ENCODE measurements around the gene RPS6KA5. TPM values are rescaled to one million over a fixed set of nuclear protein-coding genes. Genes with fewer than 3 reads are reported as not detected.
"Not testable (repeated sequence)": the region's sequence is repeated elsewhere in the genome, so short reads cannot be mapped to it uniquely, and the experiment has no call there.

Gene RPS6KA5
- total RNA-seq, 1 experiment from 2014 or later, result 8.6 TPM

DNA sequence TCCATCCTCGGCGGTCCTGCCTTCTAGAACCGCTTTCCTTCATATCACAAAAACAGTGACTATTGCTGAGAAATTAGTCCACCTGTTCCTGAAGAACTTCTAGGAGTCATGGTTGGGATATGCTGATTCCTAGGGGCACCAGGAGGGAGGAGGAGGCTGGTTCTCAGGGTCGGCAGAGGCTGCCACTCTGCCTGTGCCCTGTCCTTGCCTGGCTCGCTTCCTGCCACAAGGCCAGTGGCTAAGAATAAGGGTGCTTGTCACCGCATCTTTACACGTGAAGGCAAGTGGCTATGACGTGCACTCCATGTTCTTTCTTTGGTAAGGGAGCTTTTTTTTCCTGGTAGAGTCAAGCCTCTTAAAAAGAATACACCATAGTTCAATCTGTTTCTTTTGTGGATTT is 34.7 kb upstream of the RPS6KA5 start:
- POLR2A ChIA-PET (ENCODE audit: unreplicated experiment), result no interaction called here
- no peak for TF ChIP-seq EZH2phosphoT487 (IDR thresholded peaks at IDR 0.05; ENCODE audit: borderline replicate concordance, low read length)
- intact Hi-C loops (cut with micrococcal nuclease), result no loop called here
- Histone ChIP-seq H4K20me1 (ENCODE audit: low read length) (no peaks in the 10 kb centered on the region), H3K36me3 (ENCODE audit: low read depth, low read length) (no peaks in the 10 kb centered on the region), H3K27me3 (ENCODE audit: low read length) (peaks cover 3% of the 10 kb centered on the region; the same call in 1 of the 2 replicates), H3K79me2 (ENCODE audit: low read length) (no peaks in the 10 kb centered on the region), H3K9ac (ENCODE audit: low read length) (no peak overlapping the region), H3F3A (ENCODE audit: low read length, unreplicated experiment) (no peaks in the 10 kb centered on the region), H3K27ac (ENCODE audit: low read length) (no peak overlapping the region), H3K4me1 (ENCODE audit: insufficient read depth, low read length) (no peaks in the 10 kb centered on the region), H2AFZ (ENCODE audit: low read length) (no peak overlapping the region), H3K4me2 (ENCODE audit: low read length) (no peak overlapping the region), H3K4me3 (ENCODE audit: low read length) (no peak overlapping the region), H3K9me2 (replicated peaks; ENCODE audit: low read length) (no peaks in the 10 kb centered on the region), H3K9me3 (ENCODE audit: low read length) (no peaks in the 10 kb centered on the region)
- ATAC-seq (no peak), DNase-seq (no peak)
- BruUV-seq (replicated peaks), result no TSS peak
- CTCF ChIA-PET, result no interaction called here

DNA sequence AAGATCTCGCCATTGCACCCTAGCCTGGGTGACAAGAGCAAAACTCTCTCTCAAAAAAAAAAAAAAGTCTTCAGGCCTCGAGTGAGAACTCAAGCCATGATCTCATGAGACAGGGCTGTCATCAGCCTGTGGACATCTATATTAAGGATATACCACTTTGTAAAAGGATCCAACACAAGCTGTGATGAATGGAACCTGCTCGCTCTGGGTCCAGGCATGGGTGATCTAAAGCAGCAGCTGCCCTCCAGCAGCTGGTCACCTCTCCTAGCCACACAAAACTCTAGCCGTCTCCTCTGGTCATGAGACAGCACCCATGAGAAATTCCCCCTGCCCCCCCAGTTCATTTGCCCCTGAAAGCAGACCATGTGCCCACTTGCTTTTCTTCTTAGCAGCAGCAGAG is 34.3 kb upstream of the RPS6KA5 start:
- Histone ChIP-seq H3K36me3 (ENCODE audit: low read depth, low read length) (no peaks in the 10 kb centered on the region), H2AFZ (ENCODE audit: low read length) (no peak overlapping the region), H4K20me1 (ENCODE audit: low read length) (no peaks in the 10 kb centered on the region), H3K9me2 (replicated peaks; ENCODE audit: low read length) (no peaks in the 10 kb centered on the region), H3K4me3 (ENCODE audit: low read length) (no peak overlapping the region), H3K4me1 (ENCODE audit: insufficient read depth, low read length) (no peaks in the 10 kb centered on the region), H3K27ac (ENCODE audit: low read length) (no peak overlapping the region), H3K9ac (ENCODE audit: low read length) (no peak overlapping the region), H3K79me2 (ENCODE audit: low read length) (no peaks in the 10 kb centered on the region), H3K4me2 (ENCODE audit: low read length) (no peak overlapping the region), H3K27me3 (ENCODE audit: low read length) (peaks cover 3% of the 10 kb centered on the region; the same call in 1 of the 2 replicates), H3F3A (ENCODE audit: low read length, unreplicated experiment) (no peaks in the 10 kb centered on the region), H3K9me3 (ENCODE audit: low read length) (no peaks in the 10 kb centered on the region)
- TF ChIP-seq, protein P1, sequence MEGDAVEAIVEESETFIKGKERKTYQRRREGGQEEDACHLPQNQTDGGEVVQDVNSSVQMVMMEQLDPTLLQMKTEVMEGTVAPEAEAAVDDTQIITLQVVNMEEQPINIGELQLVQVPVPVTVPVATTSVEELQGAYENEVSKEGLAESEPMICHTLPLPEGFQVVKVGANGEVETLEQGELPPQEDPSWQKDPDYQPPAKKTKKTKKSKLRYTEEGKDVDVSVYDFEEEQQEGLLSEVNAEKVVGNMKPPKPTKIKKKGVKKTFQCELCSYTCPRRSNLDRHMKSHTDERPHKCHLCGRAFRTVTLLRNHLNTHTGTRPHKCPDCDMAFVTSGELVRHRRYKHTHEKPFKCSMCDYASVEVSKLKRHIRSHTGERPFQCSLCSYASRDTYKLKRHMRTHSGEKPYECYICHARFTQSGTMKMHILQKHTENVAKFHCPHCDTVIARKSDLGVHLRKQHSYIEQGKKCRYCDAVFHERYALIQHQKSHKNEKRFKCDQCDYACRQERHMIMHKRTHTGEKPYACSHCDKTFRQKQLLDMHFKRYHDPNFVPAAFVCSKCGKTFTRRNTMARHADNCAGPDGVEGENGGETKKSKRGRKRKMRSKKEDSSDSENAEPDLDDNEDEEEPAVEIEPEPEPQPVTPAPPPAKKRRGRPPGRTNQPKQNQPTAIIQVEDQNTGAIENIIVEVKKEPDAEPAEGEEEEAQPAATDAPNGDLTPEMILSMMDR (conservative IDR thresholded peaks at IDR 0.05; ENCODE audit: low read depth, low read length), result no peak
- intact Hi-C loops (cut with micrococcal nuclease), result no loop called here
- DNase-seq (no peak), ATAC-seq (no peak)
- ChIA-PET CTCF (no interaction called here), POLR2A (ENCODE audit: unreplicated experiment) (no interaction called here)
- BruUV-seq (replicated peaks), result no TSS peak

DNA sequence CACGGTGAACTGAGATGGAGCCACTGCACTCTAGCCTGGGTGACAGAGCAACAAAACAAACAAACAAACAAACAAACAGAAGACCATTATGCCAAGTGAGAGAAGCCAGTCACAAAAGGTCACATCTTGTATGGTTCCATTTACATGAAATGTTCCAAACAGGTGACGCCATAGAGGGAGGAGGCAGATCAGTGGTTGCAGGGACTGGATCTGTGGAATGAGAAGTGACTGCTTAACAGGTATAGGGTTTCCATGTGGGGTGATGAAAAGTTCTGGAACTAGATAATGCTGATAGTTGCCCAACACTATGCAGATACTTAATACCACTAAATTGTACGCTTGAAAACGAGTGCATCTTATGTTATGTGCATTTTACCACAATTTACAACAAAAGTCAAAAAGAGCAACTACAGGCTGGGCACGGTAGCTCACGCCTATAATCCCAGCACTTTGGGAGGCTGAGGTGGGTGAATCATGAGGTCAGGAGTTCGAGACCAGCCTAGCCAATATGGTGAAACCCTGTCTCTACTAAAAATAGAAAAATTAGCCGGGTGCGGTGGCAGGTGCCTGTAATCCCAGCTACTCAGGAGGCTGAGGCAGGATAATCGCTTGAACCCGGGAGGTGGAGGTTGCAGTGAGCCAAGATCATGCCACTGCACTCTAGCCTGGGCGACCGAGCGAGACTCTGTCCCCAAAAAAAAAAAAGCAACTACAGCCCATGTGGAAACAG is 33.5 kb upstream of the RPS6KA5 start:
- H3K9me2 ChIP-seq (replicated peaks; ENCODE audit: low read length); ATAC-seq; H3K27ac ChIP-seq (ENCODE audit: low read length); H3K79me2 ChIP-seq (ENCODE audit: low read length); H3K9ac ChIP-seq (ENCODE audit: low read length); H2AFZ ChIP-seq (ENCODE audit: low read length); H3K27me3 ChIP-seq (ENCODE audit: low read length); H3F3A ChIP-seq (ENCODE audit: low read length, unreplicated experiment); H3K4me3 ChIP-seq (ENCODE audit: low read length); intact Hi-C loops (cut with micrococcal nuclease); POLR2A ChIA-PET (ENCODE audit: unreplicated experiment); H3K9me3 ChIP-seq (ENCODE audit: low read length); CTCF ChIA-PET; H3K36me3 ChIP-seq (ENCODE audit: low read depth, low read length); H3K4me1 ChIP-seq (ENCODE audit: insufficient read depth, low read length); H3K4me2 ChIP-seq (ENCODE audit: low read length); DNase-seq; H4K20me1 ChIP-seq (ENCODE audit: low read length); BruUV-seq (replicated peaks): not testable (repeated sequence)

DNA sequence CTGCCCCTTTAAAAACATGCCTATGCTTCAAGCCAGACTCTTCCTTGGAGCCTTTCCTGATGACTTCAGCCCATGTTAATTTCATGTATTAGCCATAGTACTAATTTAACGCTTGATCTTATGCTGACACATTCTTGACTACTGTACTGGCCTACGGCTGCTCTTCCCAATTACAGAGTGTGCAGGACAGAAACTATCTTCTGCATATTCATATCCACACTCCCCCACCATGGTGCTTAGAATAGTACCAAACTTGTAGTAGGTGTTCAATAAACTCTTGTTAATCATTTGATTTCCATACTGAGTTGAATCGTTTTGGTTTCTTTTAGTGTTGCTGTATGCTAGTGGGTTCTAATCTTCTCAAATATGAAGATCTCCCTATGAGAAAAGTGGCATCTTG is 31.6 kb upstream of the RPS6KA5 start:
- ATAC-seq, result no peak
- intact Hi-C loops (cut with micrococcal nuclease), result no loop called here
- CTCF ChIA-PET, result no interaction called here
- no peaks in the 10 kb centered on the region for H3K4me1 ChIP-seq (ENCODE audit: insufficient read depth, low read length)
- no peak overlapping the region for H2AFZ ChIP-seq (ENCODE audit: low read length)
- H3K4me3 ChIP-seq (ENCODE audit: low read length), result no peak overlapping the region
- H3F3A ChIP-seq (ENCODE audit: low read length, unreplicated experiment), result no peaks in the 10 kb centered on the region
- H3K4me2 ChIP-seq (ENCODE audit: low read length), result no peak overlapping the region
- peaks cover 3% of the 10 kb centered on the region; the same call in 1 of the 2 replicates for H3K27me3 ChIP-seq (ENCODE audit: low read length)
- H3K9ac ChIP-seq (ENCODE audit: low read length), result no peak overlapping the region
- no peaks in the 10 kb centered on the region for H3K36me3 ChIP-seq (ENCODE audit: low read depth, low read length)
- no peaks in the 10 kb centered on the region for H3K79me2 ChIP-seq (ENCODE audit: low read length)
- POLR2A ChIA-PET (ENCODE audit: unreplicated experiment), result no interaction called here
- H3K27ac ChIP-seq (ENCODE audit: low read length), result no peak overlapping the region
- no peaks in the 10 kb centered on the region for H4K20me1 ChIP-seq (ENCODE audit: low read length)
- DNase-seq, result no peak
- no peaks in the 10 kb centered on the region for H3K9me3 ChIP-seq (ENCODE audit: low read length)
- H3K9me2 ChIP-seq (replicated peaks; ENCODE audit: low read length), result no peaks in the 10 kb centered on the region
- BruUV-seq (replicated peaks), result no TSS peak
- no peak for TF ChIP-seq EZH2phosphoT487 (IDR thresholded peaks at IDR 0.05; ENCODE audit: borderline replicate concordance, low read length)
- TF ChIP-seq, protein P1 (conservative IDR thresholded peaks at IDR 0.05; ENCODE audit: low read depth, low read length), result no peak
- no peak for TF ChIP-seq EZH2 (IDR thresholded peaks at IDR 0.05; ENCODE audit: low read length, unreplicated experiment)

All from PC-3 (cell line).